CD14-positive monocyte (primary cell): ENCODE results near the gene STIM1. TPM values are rescaled to one million over a fixed set of nuclear protein-coding genes. Genes with fewer than 3 reads are reported as not detected.

ENCODE experiments used
- DNase-seq, 3 donors: peaks; one replicate each; pipeline ENCODE4 v3.0.0-alpha.2; 2011 to 2022
- H2AFZ ChIP-seq: 2 replicates; pipeline ENCODE4 v1.6.0; 2012; ENCODE audit warnings: mild to moderate bottlenecking, low read depth, low read length, inconsistent platforms; ENCODE audit not compliant: insufficient read depth, poor library complexity, severe bottlenecking
- H3K27ac ChIP-seq, 2 donors: 1 replicate in 1 of 2; 2 replicates in 1 of 2; pipeline ENCODE4 v1.5.1; 2012 to 2013; ENCODE audit warnings: low read length in 2 of 2, control low read depth in 1 of 2, inconsistent platforms in 1 of 2, low read depth in 1 of 2, mild to moderate bottlenecking in 1 of 2
- H3K27me3 ChIP-seq, 2 donors: one replicate each; pipeline versions ENCODE4 v1.6.0 to v1.6.1; 2011 to 2013; ENCODE audit warnings: low read length in 2 of 2; ENCODE audit not compliant: control insufficient read depth in 2 of 2, insufficient read depth in 2 of 2
- H3K36me3 ChIP-seq, 2 donors: replicated peaks in 1 of 2; 1 replicate in 1 of 2; 2 replicates in 1 of 2; pipeline versions ENCODE4 v1.5.1 to v1.6.1; 2012 to 2013; ENCODE audit warnings: low read length in 2 of 2, control low read depth in 1 of 2, inconsistent platforms in 1 of 2, mild to moderate bottlenecking in 1 of 2; ENCODE audit not compliant: insufficient read depth in 2 of 2, control insufficient read depth in 1 of 2
- H3K4me1 ChIP-seq, 2 donors: 1 replicate in 1 of 2; 2 replicates in 1 of 2; pipeline versions ENCODE4 v1.5.1 to v1.6.1; 2012 to 2013; ENCODE audit warnings: low read length in 2 of 2, control low read depth in 1 of 2, inconsistent platforms in 1 of 2, mild to moderate bottlenecking in 1 of 2, moderate library complexity in 1 of 2; ENCODE audit not compliant: insufficient read depth in 2 of 2, control insufficient read depth in 1 of 2
- H3K4me2 ChIP-seq: replicated peaks from 2 replicates; pipeline ENCODE3; 2012; ENCODE audit warnings: low read length, moderate library complexity, mild to moderate bottlenecking; ENCODE audit not compliant: poor library complexity, severe bottlenecking; ENCODE audit errors: extremely low read depth
- H3K4me3 ChIP-seq, 3 experiments: fragments of 200-600 bp in 1 of 3; sonication (generic) in 1 of 3; replicated peaks in 1 of 3; 1 replicate in 2 of 3; 2 replicates in 1 of 3; pipeline ENCODE4 v1.5.1; 2011 to 2013; ENCODE audit warnings: low read length in 3 of 3, mild to moderate bottlenecking in 3 of 3, control low read depth in 2 of 3, low read depth in 2 of 3, inconsistent platforms in 1 of 3, moderate library complexity in 1 of 3
- H3K79me2 ChIP-seq: 2 replicates; pipeline ENCODE4 v1.6.0; 2012; ENCODE audit warnings: mild to moderate bottlenecking, control low read depth, inconsistent platforms, low read length, moderate library complexity; ENCODE audit not compliant: insufficient read depth
- H3K9ac ChIP-seq: 2 replicates; pipeline ENCODE4 v1.6.0; 2017; ENCODE audit warnings: low read length, mild to moderate bottlenecking; ENCODE audit not compliant: insufficient read depth, poor library complexity, severe bottlenecking
- H3K9me3 ChIP-seq, 2 donors: replicated peaks in 1 of 2; 1 replicate in 1 of 2; 2 replicates in 1 of 2; pipeline versions ENCODE4 v1.5.1 to v1.6.1; 2012 to 2013; ENCODE audit warnings: low read length in 2 of 2, control low read depth in 1 of 2; ENCODE audit not compliant: control insufficient read depth in 1 of 2, insufficient read depth in 1 of 2
- H4K20me1 ChIP-seq: 2 replicates; pipeline ENCODE4 v1.6.0; 2012; ENCODE audit warnings: mild to moderate bottlenecking, low read length, control low read depth, moderate library complexity; ENCODE audit not compliant: insufficient read depth
- H3K27ac Mint-ChIP-seq, 7 donors: one replicate each; pipeline ENCODE4 v1.8.0; 2020; ENCODE audit warnings: mild to moderate bottlenecking in 7 of 7, mixed read lengths in 7 of 7, moderate library complexity in 6 of 7, inconsistent platforms in 2 of 7
- H3K27me3 Mint-ChIP-seq, 3 donors: one replicate each; pipeline ENCODE4 v1.8.0; 2021 to 2022; ENCODE audit warnings: low read depth in 3 of 3, mild to moderate bottlenecking in 3 of 3, mixed read lengths in 3 of 3, moderate library complexity in 3 of 3, inconsistent platforms in 1 of 3
- H3K36me3 Mint-ChIP-seq, 2 donors: one replicate each; pipeline ENCODE4 v1.8.0; 2020; ENCODE audit warnings: mixed read lengths in 2 of 2, inconsistent platforms in 1 of 2, mild to moderate bottlenecking in 1 of 2
- H3K4me1 Mint-ChIP-seq: one replicate; pipeline ENCODE4 v1.8.0; 2020; ENCODE audit warnings: mild to moderate bottlenecking, mixed read lengths
- H3K4me3 Mint-ChIP-seq, 2 donors: one replicate each; pipeline ENCODE4 v1.8.0; 2020; ENCODE audit warnings: mild to moderate bottlenecking in 2 of 2, mixed read lengths in 2 of 2, moderate library complexity in 1 of 2
- H3K9me3 Mint-ChIP-seq, 7 donors: one replicate each; pipeline ENCODE4 v1.8.0; 2020 to 2022; ENCODE audit warnings: mixed read lengths in 7 of 7, mild to moderate bottlenecking in 6 of 7, moderate library complexity in 6 of 7, inconsistent platforms in 2 of 7
- WGBS: methylation state at CpG from one replicate; pipeline ENCODE4 v1.1.5; 2013; ENCODE audit warnings: missing lambda C conversion rate; ENCODE audit not compliant: insufficient coverage; 5-methylcytosine and 5-hydroxymethylcytosine counted together
- intact Hi-C, 2 donors: fragments of 100-400 bp; cut with micrococcal nuclease; formaldehyde crosslinking; loops; one replicate each; pipeline versions ENCODE4 v1.15.0 to v1.15.1; 2023
- polyA plus RNA-seq, 3 donors: library from polyadenylated mRNA; depleted of rRNA in 1 of 3; unstranded in 2 of 3; stranded (reverse) in 1 of 3; fragments of 300-500 nt in 2 of 3; fragments of >200 nt in 1 of 3; fragmentation: Illumina TruSeq in 2 of 3; gene quantifications; 1 replicate in 2 of 3; 2 replicates in 1 of 3; pipeline ENCODE4 v1.2.3, GENCODE V29; 2012 to 2021
- TF ChIP-seq, protein P1 (sequence below): fragments of 200-600 bp; IDR thresholded peaks from one replicate; pipeline ENCODE4 v1.8.0; 2022; ENCODE audit warnings: antibody characterized with exemption, mild to moderate bottlenecking

The STIM1 gene
- polyA plus RNA-seq, 3 donors, result 14.0 to 68.6 (median 21.0) TPM

DNA sequence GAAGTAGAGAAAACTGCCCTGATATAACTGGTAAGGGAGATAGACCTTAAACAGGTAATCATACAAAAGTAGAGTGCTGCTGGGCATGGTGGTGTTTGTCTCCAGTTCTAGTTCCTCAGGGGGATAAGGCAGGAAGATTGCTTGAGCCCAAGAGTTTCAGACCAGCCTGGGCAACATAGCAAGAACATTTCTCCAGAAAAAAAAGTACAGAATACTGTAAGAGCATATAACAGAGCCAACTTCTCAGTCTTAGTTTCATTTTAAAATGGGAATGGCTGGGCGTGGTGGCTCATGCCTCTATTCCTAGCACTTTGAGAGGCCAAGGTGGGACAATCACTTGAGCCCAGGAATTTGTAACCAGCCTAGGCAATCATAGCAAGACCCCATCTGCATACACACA lies 10.2 kb upstream of the STIM1 start:
- peaks cover 8% of the 10 kb centered on the region in 2 donors for H3K4me1 ChIP-seq
- peaks cover 8% of the 10 kb centered on the region for H3K4me1 Mint-ChIP-seq
- no peaks in the 10 kb centered on the region for H3K36me3 Mint-ChIP-seq
- no peaks in the 10 kb centered on the region for H3K36me3 ChIP-seq
- H3K79me2 ChIP-seq, result peaks cover 18% of the 10 kb centered on the region
- no peak overlapping the region for H2AFZ ChIP-seq
- H3K27ac ChIP-seq, result no peak overlapping the region
- no peak overlapping the region for H3K4me3 ChIP-seq
- no peaks in the 10 kb centered on the region for H3K9me3 ChIP-seq
- TF ChIP-seq, protein P1, sequence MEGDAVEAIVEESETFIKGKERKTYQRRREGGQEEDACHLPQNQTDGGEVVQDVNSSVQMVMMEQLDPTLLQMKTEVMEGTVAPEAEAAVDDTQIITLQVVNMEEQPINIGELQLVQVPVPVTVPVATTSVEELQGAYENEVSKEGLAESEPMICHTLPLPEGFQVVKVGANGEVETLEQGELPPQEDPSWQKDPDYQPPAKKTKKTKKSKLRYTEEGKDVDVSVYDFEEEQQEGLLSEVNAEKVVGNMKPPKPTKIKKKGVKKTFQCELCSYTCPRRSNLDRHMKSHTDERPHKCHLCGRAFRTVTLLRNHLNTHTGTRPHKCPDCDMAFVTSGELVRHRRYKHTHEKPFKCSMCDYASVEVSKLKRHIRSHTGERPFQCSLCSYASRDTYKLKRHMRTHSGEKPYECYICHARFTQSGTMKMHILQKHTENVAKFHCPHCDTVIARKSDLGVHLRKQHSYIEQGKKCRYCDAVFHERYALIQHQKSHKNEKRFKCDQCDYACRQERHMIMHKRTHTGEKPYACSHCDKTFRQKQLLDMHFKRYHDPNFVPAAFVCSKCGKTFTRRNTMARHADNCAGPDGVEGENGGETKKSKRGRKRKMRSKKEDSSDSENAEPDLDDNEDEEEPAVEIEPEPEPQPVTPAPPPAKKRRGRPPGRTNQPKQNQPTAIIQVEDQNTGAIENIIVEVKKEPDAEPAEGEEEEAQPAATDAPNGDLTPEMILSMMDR, result no peak
- intact Hi-C loops, result loop anchor here in 1 of 2 donors (5.0 kb wide), 1 partner anchor 227 kb away; no protein-coding TSS in a partner anchor
- H3K27me3 Mint-ChIP-seq, result peaks cover 0 to 2% (median 2%) of the 10 kb centered on the region in 3 donors
- H3K9ac ChIP-seq, result no peak overlapping the region
- H4K20me1 ChIP-seq, result peaks cover 4% of the 10 kb centered on the region
- no peaks in the 10 kb centered on the region for H3K27me3 ChIP-seq
- H3K9me3 Mint-ChIP-seq, result peaks cover 0 to 3% (median 0%) of the 10 kb centered on the region in 7 donors
- H3K4me3 Mint-ChIP-seq, result no peak overlapping the region
- H3K4me2 ChIP-seq, result no peak overlapping the region
- H3K27ac Mint-ChIP-seq, result peak overlapping the region in 2 of 7 donors; percentile 21 to 50
- 100% methylated on average over 1 of the region's 1 CpG for WGBS
- no peak for DNase-seq

DNA sequence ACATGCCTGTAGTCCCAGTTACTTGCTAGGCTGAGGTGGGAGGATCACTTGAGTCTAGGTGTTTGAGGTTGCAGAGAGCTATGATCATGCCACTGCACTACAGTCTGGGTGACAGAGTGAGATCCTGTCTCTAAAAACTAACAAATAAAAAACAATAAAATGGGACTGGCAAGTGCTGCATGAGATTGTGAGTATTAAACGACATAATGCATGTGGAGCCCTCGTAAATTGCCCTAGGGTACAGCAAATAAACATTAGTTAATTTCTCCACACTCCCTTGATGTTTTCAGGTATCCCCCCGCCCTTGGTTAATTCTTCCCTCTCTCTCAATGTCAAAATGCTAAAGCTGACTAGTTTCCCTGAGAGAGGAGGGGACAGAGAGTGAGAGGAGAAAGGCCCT lies 9.8 kb upstream of the STIM1 start:
- WGBS, result no CpG with 5 or more reads among the region's 3 CpGs
- no peak overlapping the region for H3K4me2 ChIP-seq

More for the DNA sequence above, 9.8 kb upstream of the STIM1 start:
- H3K27ac Mint-ChIP-seq, result peak overlapping the region in 1 of 7 donors; percentile 50
- H3K4me3 ChIP-seq, result no peak overlapping the region
- no peak for DNase-seq
- intact Hi-C loops, result loop anchor here in 1 of 2 donors (5.0 kb wide), 1 partner anchor 227 kb away; no protein-coding TSS in a partner anchor
- peaks cover 0 to 2% (median 2%) of the 10 kb centered on the region in 3 donors for H3K27me3 Mint-ChIP-seq
- no peaks in the 10 kb centered on the region for H3K9me3 ChIP-seq
- no peak overlapping the region for H3K27ac ChIP-seq
- no peaks in the 10 kb centered on the region for H3K27me3 ChIP-seq
- H2AFZ ChIP-seq, result no peak overlapping the region
- TF ChIP-seq, protein P1, result no peak
- H3K9me3 Mint-ChIP-seq, result peaks cover 0 to 3% (median 0%) of the 10 kb centered on the region in 7 donors
- no peaks in the 10 kb centered on the region for H4K20me1 ChIP-seq
- peaks cover 8% of the 10 kb centered on the region for H3K4me1 Mint-ChIP-seq
- peaks cover 14% of the 10 kb centered on the region for H3K79me2 ChIP-seq
- no peak overlapping the region for H3K9ac ChIP-seq
- no peaks in the 10 kb centered on the region for H3K36me3 ChIP-seq
- no peak overlapping the region for H3K4me3 Mint-ChIP-seq
- no peaks in the 10 kb centered on the region for H3K36me3 Mint-ChIP-seq
- peaks cover 8% of the 10 kb centered on the region in 2 donors for H3K4me1 ChIP-seq
